DOHH2 (cell line): Measurements from ENCODE around the gene MICAL3.
A peak's percentile ranks its signal among the peaks of the same experiment; 100 is the strongest.

ENCODE experiments used
- H3F3A ChIP-seq: fragments of 200-600 bp; sonication (generic), shearing (Covaris generic); 2 replicates; pipeline ENCODE4 v1.6.0; 2016; ENCODE audit warnings: antibody characterized with exemption, mild to moderate bottlenecking; ENCODE audit not compliant: control insufficient read depth, insufficient read depth
- H3K27ac ChIP-seq: fragments of 200-600 bp; sonication (generic); 2 replicates; pipeline ENCODE4 v1.5.1; 2014; ENCODE audit warnings: low read depth, mild to moderate bottlenecking, low read length, moderate library complexity
- H3K27me3 ChIP-seq: fragments of 200-600 bp; sonication (generic); 2 replicates; pipeline ENCODE4 v1.6.1; 2014; ENCODE audit warnings: mild to moderate bottlenecking, low read length, mixed read lengths; ENCODE audit not compliant: control insufficient read depth
- H3K36me3 ChIP-seq: fragments of 200-600 bp; sonication (generic); 2 replicates; pipeline ENCODE4 v1.6.1; 2014; ENCODE audit warnings: mild to moderate bottlenecking, low read length, moderate library complexity, mixed read lengths; ENCODE audit not compliant: control insufficient read depth
- H3K4me1 ChIP-seq: fragments of 200-600 bp; sonication (generic); 2 replicates; pipeline ENCODE4 v1.6.1; 2014; ENCODE audit warnings: mild to moderate bottlenecking, low read length, mixed read lengths; ENCODE audit not compliant: control insufficient read depth
- H3K4me2 ChIP-seq: fragments of 200-600 bp; sonication (generic); 2 replicates; pipeline ENCODE4 v1.6.0; 2014; ENCODE audit warnings: mild to moderate bottlenecking, low read length, moderate library complexity
- H3K4me3 ChIP-seq: fragments of 200-600 bp; sonication (generic); 2 replicates; pipeline ENCODE4 v1.5.1; 2014; ENCODE audit warnings: mild to moderate bottlenecking, low read length, mixed read lengths
- H3K79me2 ChIP-seq: fragments of 200-600 bp; sonication (generic); 2 replicates; pipeline ENCODE4 v1.6.1; 2014; ENCODE audit warnings: mild to moderate bottlenecking, low read length, mixed read lengths; ENCODE audit not compliant: control insufficient read depth
- H3K9me2 ChIP-seq: fragments of 200-600 bp; sonication (generic); replicated peaks from 2 replicates; pipeline ENCODE4 v1.6.1; 2014; ENCODE audit warnings: mild to moderate bottlenecking, low read length, mixed read lengths; ENCODE audit not compliant: control insufficient read depth
- H3K9me3 ChIP-seq: fragments of 200-600 bp; sonication (generic); 2 replicates; pipeline ENCODE4 v1.6.1; 2014; ENCODE audit warnings: antibody characterized with exemption, low read length, mixed read lengths; ENCODE audit not compliant: control insufficient read depth, insufficient read depth
- H4K20me1 ChIP-seq: fragments of 200-600 bp; sonication (generic); 2 replicates; pipeline ENCODE4 v1.6.0; 2014; ENCODE audit warnings: low read depth, mild to moderate bottlenecking, antibody characterized with exemption, low read length, moderate library complexity; ENCODE audit not compliant: control insufficient read depth, insufficient read depth
- EZH2phosphoT487 ChIP-seq: fragments of 200-600 bp; sonication (generic); IDR thresholded peaks from 2 replicates; pipeline ENCODE4 v1.6.1; 2017; ENCODE audit warnings: borderline replicate concordance, mild to moderate bottlenecking, antibody characterized with exemption, low read length, moderate library complexity, mixed read lengths
- TF ChIP-seq, protein P1 (sequence below): fragments of 200-600 bp; sonication (generic); IDR thresholded peaks from one replicate; pipeline ENCODE4 v1.5.1; 2014; ENCODE audit warnings: antibody characterized with exemption, mild to moderate bottlenecking, low read depth, low read length; ENCODE audit not compliant: poor library complexity, severe bottlenecking

The MICAL3 gene

DNA sequence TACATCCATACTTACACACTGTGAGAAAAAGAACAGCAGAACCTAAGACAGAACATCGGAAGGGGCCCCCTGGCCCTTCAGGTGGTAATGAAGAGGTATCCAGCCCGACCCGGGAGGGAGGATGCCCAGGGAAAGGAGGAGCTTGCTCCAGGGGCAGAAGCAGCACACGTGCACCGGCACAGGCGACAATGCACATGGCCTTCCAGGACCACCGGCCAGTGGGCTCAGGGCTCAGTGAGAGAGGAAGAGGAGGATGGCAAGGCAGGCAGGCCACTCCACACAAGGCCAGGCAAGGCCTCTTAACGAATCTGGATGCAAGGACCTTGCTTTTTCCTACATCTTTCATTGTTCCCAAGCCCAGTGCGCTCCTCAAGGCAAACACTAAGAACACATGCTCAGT is 52.6 kb downstream of the MICAL3 start:
- Histone ChIP-seq H3K79me2 (peaks cover 92% of the 10 kb centered on the region), H3K9me2 (no peaks in the 10 kb centered on the region)

DNA sequence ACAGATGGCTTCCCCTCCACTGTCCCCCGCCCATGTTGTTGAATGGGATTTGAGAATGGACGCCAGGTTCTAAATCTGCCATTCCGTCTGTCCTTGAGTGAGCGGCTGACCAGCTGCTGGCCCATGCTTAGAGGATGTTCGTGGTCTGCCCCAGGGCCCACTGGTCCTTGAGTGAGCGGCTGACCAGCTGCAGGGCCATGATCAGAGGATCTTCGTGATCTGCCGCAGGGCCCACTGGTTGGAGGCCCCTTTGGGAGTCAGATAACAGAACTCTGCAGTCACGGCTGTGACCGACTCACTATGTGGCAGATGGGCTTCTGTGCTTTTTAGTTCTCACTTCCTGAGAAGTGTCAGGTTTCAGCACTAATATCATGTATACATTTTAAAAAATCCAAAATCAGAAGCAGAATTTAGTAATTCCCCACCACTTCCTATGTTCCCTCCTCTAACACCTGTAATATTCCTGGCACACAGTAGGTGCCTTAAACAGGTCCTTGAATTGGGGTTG is 54.1 kb downstream of the MICAL3 start:
- Histone ChIP-seq H3F3A (peaks cover 2% of the 10 kb centered on the region; the same call in 1 of the 2 replicates), H3K4me3 (no peak overlapping the region), H3K27me3 (no peaks in the 10 kb centered on the region), H3K4me1 (peaks cover 50% of the 10 kb centered on the region), H4K20me1 (peaks cover 50% of the 10 kb centered on the region), H3K79me2 (peaks cover 93% of the 10 kb centered on the region), H3K36me3 (peaks cover 22% of the 10 kb centered on the region), H3K4me2 (peak overlapping the region; percentile 30), H3K9me2 (no peaks in the 10 kb centered on the region), H3K9me3 (no peaks in the 10 kb centered on the region), H3K27ac (no peak overlapping the region)
- TF ChIP-seq, protein P1, sequence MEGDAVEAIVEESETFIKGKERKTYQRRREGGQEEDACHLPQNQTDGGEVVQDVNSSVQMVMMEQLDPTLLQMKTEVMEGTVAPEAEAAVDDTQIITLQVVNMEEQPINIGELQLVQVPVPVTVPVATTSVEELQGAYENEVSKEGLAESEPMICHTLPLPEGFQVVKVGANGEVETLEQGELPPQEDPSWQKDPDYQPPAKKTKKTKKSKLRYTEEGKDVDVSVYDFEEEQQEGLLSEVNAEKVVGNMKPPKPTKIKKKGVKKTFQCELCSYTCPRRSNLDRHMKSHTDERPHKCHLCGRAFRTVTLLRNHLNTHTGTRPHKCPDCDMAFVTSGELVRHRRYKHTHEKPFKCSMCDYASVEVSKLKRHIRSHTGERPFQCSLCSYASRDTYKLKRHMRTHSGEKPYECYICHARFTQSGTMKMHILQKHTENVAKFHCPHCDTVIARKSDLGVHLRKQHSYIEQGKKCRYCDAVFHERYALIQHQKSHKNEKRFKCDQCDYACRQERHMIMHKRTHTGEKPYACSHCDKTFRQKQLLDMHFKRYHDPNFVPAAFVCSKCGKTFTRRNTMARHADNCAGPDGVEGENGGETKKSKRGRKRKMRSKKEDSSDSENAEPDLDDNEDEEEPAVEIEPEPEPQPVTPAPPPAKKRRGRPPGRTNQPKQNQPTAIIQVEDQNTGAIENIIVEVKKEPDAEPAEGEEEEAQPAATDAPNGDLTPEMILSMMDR: no peak
- no peak for TF ChIP-seq EZH2phosphoT487

More for the DNA sequence above, 52.6 kb downstream of the MICAL3 start:
- peaks cover 39% of the 10 kb centered on the region for H4K20me1 ChIP-seq
- H3K27me3 ChIP-seq: no peaks in the 10 kb centered on the region
- no peak overlapping the region for H3K4me2 ChIP-seq
- H3K9me3 ChIP-seq: no peaks in the 10 kb centered on the region
- H3K4me1 ChIP-seq: peaks cover 44% of the 10 kb centered on the region
- peaks cover 2% of the 10 kb centered on the region; the same call in 1 of the 2 replicates for H3F3A ChIP-seq
- H3K4me3 ChIP-seq: no peak overlapping the region
- H3K36me3 ChIP-seq: peaks cover 20% of the 10 kb centered on the region
- no peak overlapping the region for H3K27ac ChIP-seq
- TF ChIP-seq, protein P1: no peak
- no peak for TF ChIP-seq EZH2phosphoT487

DNA sequence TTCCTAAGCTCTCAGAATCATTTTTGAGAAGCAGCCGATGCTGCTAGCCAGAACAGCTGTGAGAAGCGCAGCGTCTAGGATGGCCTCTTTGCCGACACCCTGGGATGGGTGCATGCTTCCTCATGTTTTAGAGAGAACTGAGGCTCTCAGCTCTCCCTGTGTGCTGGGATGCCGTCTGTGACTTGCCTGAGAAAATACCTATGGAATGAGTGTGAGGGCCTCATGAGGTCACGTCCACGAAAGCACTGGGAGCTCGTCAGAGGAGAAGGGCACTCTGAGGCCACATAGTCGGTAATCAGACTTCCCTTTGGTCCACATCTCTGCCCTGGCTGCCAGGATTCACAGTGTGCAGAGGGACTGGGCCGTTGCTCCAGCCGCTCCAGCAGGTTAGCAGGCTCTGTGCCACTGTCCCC is 54.7 kb downstream of the MICAL3 start:
- H3K36me3 ChIP-seq: peaks cover 20% of the 10 kb centered on the region
- no peak overlapping the region for H3K4me3 ChIP-seq
- H3K79me2 ChIP-seq: peaks cover 93% of the 10 kb centered on the region
- no peaks in the 10 kb centered on the region for H3K27me3 ChIP-seq
- H3F3A ChIP-seq: peaks cover 3% of the 10 kb centered on the region; the same call in 1 of the 2 replicates
- peaks cover 51% of the 10 kb centered on the region for H3K4me1 ChIP-seq
- no peaks in the 10 kb centered on the region for H3K9me2 ChIP-seq
- H3K9me3 ChIP-seq: no peaks in the 10 kb centered on the region
- TF ChIP-seq, protein P1: no peak
- TF ChIP-seq EZH2phosphoT487: no peak
- no peak overlapping the region for H3K27ac ChIP-seq
- peaks cover 49% of the 10 kb centered on the region for H4K20me1 ChIP-seq
- no peak overlapping the region for H3K4me2 ChIP-seq
